MM.1S (cell line): Measurements from ENCODE around the gene PHACTR1.
A peak's percentile ranks its signal among the peaks of the same experiment; 100 is the strongest.

Experiments used
- DNase-seq: peaks from one replicate; pipeline ENCODE4 v3.0.0-alpha.2; 2015
- H2AFZ ChIP-seq: fragments of 300-600 bp; sonication (generic); 2 replicates; pipeline ENCODE4 v1.6.0; 2016; ENCODE audit warnings: antibody characterized with exemption, low read length
- H3F3A ChIP-seq: fragments of 300-600 bp; sonication (generic); 2 replicates; pipeline ENCODE4 v1.6.1; 2016; ENCODE audit warnings: mild to moderate bottlenecking, antibody characterized with exemption, low read length, moderate library complexity, mixed read lengths; ENCODE audit not compliant: insufficient read depth
- H3K27ac ChIP-seq: fragments of 300-600 bp; sonication (generic); 2 replicates; pipeline ENCODE4 v1.5.1; 2016; ENCODE audit warnings: mild to moderate bottlenecking, low read length
- H3K27me3 ChIP-seq: fragments of 300-600 bp; sonication (generic); replicated peaks from 2 replicates; pipeline ENCODE4 v1.6.0; 2016; ENCODE audit warnings: low read length; ENCODE audit not compliant: insufficient read depth
- H3K36me3 ChIP-seq: fragments of 300-600 bp; sonication (generic); replicated peaks from 2 replicates; pipeline ENCODE4 v1.6.1; 2016; ENCODE audit warnings: mild to moderate bottlenecking, low read length, mixed read lengths; ENCODE audit not compliant: insufficient read depth
- H3K4me1 ChIP-seq: fragments of 300-600 bp; sonication (generic); 2 replicates; pipeline ENCODE4 v1.6.1; 2016; ENCODE audit warnings: low read length, mixed read lengths
- H3K4me2 ChIP-seq: fragments of 300-600 bp; sonication (generic); 2 replicates; pipeline ENCODE4 v1.6.0; 2016; ENCODE audit warnings: low read depth, low read length
- H3K4me3 ChIP-seq: fragments of 300-600 bp; sonication (generic); 2 replicates; pipeline ENCODE4 v1.5.1; 2016; ENCODE audit warnings: low read length, mixed read lengths
- H3K79me2 ChIP-seq: fragments of 300-600 bp; sonication (generic); 2 replicates; pipeline ENCODE4 v1.6.1; 2016; ENCODE audit warnings: mixed run types, low read length, mixed read lengths
- H3K9ac ChIP-seq: fragments of 300-600 bp; sonication (generic); 2 replicates; pipeline ENCODE4 v1.6.1; 2016; ENCODE audit warnings: low read length, mixed read lengths
- H3K9me2 ChIP-seq: fragments of 300-600 bp; sonication (generic); replicated peaks from 2 replicates; pipeline ENCODE4 v1.6.1; 2016; ENCODE audit warnings: mild to moderate bottlenecking, low read length, mixed read lengths; ENCODE audit not compliant: insufficient read depth
- H3K9me3 ChIP-seq: fragments of 300-600 bp; sonication (generic); replicated peaks from 2 replicates; pipeline ENCODE4 v1.6.1; 2016; ENCODE audit warnings: mild to moderate bottlenecking, low read length, mixed read lengths; ENCODE audit not compliant: insufficient read depth
- H4K20me1 ChIP-seq: fragments of 300-600 bp; sonication (generic); 2 replicates; pipeline ENCODE4 v1.6.1; 2016; ENCODE audit warnings: mild to moderate bottlenecking, low read length, moderate library complexity, mixed read lengths; ENCODE audit not compliant: insufficient read depth
- CTCF ChIP-seq: fragments of 300-600 bp; sonication (generic); IDR thresholded peaks from 2 replicates; pipeline ENCODE4 v1.5.1; 2016; ENCODE audit warnings: antibody characterized with exemption, low read length, mixed read lengths
- EZH2 ChIP-seq: fragments of 300-600 bp; sonication (generic); optimal IDR thresholded peaks from 2 replicates; pipeline ENCODE3; 2017; ENCODE audit warnings: low read depth, mild to moderate bottlenecking, antibody characterized with exemption, low read length, mixed read lengths
- EZH2phosphoT487 ChIP-seq: fragments of 300-600 bp; sonication (generic); IDR thresholded peaks from 2 replicates; pipeline ENCODE4 v1.6.1; 2018; ENCODE audit warnings: antibody characterized with exemption, low read length

The PHACTR1 gene

GRCh38 chr6:13256266-13257001 is 539.9 kb downstream of the PHACTR1 start:
- Histone ChIP-seq H3K79me2 (no peaks in the 10 kb centered on the region), H3K9me3 (no peaks in the 10 kb centered on the region; the same call in 1 of the 2 replicates), H3F3A (peaks cover 20% of the 10 kb centered on the region; the same call in 1 of the 2 replicates), H3K27me3 (no peaks in the 10 kb centered on the region), H3K36me3 (no peaks in the 10 kb centered on the region), H4K20me1 (no peaks in the 10 kb centered on the region), H3K4me1 (peaks cover 40% of the 10 kb centered on the region), H3K27ac (no peak overlapping the region), H3K4me3 (no peak overlapping the region), H3K9ac (no peak overlapping the region), H3K9me2 (no peaks in the 10 kb centered on the region), H3K4me2 (no peak overlapping the region), H2AFZ (no peak overlapping the region)
- no peak for DNase-seq
- no peak for TF ChIP-seq EZH2phosphoT487
- TF ChIP-seq EZH2, result no peak
- no peak for TF ChIP-seq CTCF

GRCh38 chr6:13259393-13259792 is 542.8 kb downstream of the PHACTR1 start:
- no peaks in the 10 kb centered on the region for H4K20me1 ChIP-seq
- peak overlapping the region; percentile 51 for H3K4me2 ChIP-seq
- H3K79me2 ChIP-seq, result no peaks in the 10 kb centered on the region
- H3K9me3 ChIP-seq, result no peaks in the 10 kb centered on the region; the same call in 1 of the 2 replicates
- no peaks in the 10 kb centered on the region for H3K27me3 ChIP-seq
- H3K27ac ChIP-seq, result peak overlapping the region; percentile 32; the same call in 1 of the 2 replicates
- no peak overlapping the region for H3K4me3 ChIP-seq
- peaks cover 66% of the 10 kb centered on the region for H3K4me1 ChIP-seq
- H2AFZ ChIP-seq, result no peak overlapping the region
- H3K36me3 ChIP-seq, result no peaks in the 10 kb centered on the region
- H3F3A ChIP-seq, result peaks cover 40% of the 10 kb centered on the region
- H3K9ac ChIP-seq, result no peak overlapping the region
- no peaks in the 10 kb centered on the region for H3K9me2 ChIP-seq
- TF ChIP-seq EZH2 (no peak), CTCF (no peak), EZH2phosphoT487 (no peak)
- DNase-seq, result peak; percentile 89

GRCh38 chr6:13260101-13260598 is 543.6 kb downstream of the PHACTR1 start:
- Histone ChIP-seq H3K4me1 (peaks cover 66% of the 10 kb centered on the region), H3K36me3 (no peaks in the 10 kb centered on the region), H4K20me1 (no peaks in the 10 kb centered on the region), H3K4me3 (no peak overlapping the region), H3K27ac (no peak overlapping the region; the same call in 1 of the 2 replicates), H3K79me2 (no peaks in the 10 kb centered on the region), H3K4me2 (no peak overlapping the region), H3K27me3 (no peaks in the 10 kb centered on the region), H3K9me3 (no peaks in the 10 kb centered on the region), H3K9ac (no peak overlapping the region), H3K9me2 (no peaks in the 10 kb centered on the region), H3F3A (peaks cover 40% of the 10 kb centered on the region), H2AFZ (no peak overlapping the region)
- no peak for TF ChIP-seq EZH2
- TF ChIP-seq CTCF, result no peak
- TF ChIP-seq EZH2phosphoT487, result no peak
- no peak for DNase-seq
